Mucosa of gallbladder (tissue), 1 donor: ENCODE measurements around the gene SP2. TPM values are rescaled to one million over a fixed set of nuclear protein-coding genes. Genes with fewer than 3 reads are reported as not detected.

Experiments
- DNase-seq: peaks from one replicate; pipeline ENCODE4 v3.0.0-alpha.2; 2020; ENCODE audit warnings: low spot score
- total RNA-seq: library from RNA; stranded (reverse); gene quantifications from one replicate; pipeline ENCODE4 v1.2.1, GENCODE V29; 2021
- donor health status: DM: no; HTN: no; CAD: no.

The SP2 gene
- total RNA-seq = 17.4 TPM

DNA sequence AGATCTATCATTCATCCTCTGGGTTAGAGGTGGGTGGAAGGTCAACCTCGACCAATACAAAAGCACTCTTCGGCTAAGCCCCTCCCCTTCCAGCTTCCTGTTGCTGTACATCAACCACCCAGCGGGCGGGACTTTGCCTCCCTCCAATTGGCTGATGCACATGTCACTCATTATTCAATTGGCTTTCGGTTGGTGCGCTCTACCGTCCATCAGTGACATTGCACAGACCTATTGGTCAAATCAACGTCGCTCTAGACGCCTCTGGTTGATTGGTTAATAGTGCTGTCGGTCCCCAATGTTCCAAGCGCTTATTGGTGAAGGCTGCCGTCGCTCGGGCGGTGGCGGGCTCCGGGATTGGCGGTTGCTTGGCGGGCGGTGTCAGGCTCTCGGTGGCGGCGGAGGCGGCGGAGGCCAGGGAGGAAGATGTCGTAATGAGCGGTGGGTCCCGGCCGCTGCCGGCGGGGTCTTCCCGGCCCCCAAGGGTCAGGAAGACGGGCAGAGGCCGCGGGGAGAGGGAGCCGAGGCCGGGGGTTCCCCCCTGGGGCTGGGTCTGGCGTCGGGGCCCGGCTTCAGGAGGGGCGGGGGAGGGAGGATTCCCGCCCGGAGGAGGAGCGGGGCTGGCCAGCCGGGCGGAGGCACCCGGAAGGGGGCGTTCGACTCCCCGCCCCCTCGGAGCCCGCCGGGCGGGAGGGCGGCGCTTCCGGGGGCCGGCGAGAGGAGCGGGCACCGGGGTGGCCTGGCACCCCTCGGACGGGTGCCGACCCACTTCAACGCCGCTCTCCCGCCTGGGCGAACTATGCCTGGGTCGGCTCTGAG is at the start of gene SP2:
SP2 (plus strand) TSS at position 381 of the 816 bp plus-strand sequence; CDS start at position 432, 51 bp downstream.
- DNase-seq = peak; percentile 100

- DNase-seq = no peak
Measured at GRCh38 chr17:47846716-47847340, 49.2 kb upstream of the SP2 start.

DNA sequence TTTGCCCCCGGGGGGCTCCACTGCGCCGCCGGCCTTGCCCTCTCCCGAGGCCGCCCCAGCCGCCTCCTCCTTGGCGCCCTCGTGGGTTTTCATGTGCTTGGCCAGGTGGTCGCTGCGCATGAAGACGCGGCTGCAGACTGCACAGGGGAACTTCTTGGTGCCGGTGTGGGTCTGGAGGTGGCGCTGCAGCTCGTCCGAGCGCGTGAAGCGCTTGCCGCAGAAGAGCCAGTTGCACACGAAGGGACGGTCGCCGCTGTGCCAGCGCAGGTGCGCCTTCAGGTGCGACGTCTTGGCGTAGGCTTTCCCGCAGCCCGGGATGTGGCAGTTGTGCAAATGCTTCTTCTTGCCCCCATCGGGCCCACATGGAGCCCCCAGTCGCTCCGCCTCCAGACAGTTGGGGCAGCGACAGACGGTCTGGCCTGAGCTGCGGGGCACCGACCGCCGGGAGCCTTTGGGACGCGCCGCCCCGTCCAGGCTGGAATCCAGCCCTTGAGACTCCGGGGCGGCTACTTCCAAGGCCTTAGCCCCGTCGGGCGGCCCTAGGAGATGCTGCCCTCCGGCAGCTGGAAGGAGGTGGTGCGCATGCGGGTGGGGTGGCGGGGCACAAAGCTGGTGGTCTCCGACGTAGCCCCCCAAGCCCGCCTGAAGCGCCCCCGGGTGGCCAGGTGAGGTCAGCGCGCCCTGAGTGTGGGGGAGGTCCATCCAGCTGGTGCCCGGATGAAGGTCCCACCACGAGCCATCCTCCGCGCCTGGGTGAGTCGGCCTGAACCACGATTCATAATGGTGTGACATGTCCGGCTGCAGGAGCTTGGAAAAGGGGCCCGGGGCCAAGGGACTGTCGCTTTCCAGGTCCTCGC is 48.5 kb upstream of the SP2 start:
- no peak for DNase-seq

DNA sequence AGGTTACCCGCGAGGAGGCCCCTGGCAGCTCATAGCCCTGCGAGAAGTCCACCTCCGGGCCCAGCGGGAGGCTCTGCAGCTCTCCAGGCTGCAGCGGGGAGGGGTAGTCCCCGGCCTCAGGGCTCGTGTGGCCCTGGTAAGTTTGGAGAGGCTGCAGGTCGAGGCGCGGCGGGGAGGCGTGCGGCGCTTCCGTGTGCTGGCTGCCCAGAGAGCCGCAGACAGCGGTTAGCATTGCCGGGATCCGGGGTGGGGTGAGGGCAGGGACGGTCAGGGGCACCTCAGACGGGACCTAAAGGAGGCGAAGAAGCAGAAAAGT is 47.9 kb upstream of the SP2 start:
- DNase-seq = no peak

GRCh38 chr17:47850373-47850691 is 45.7 kb upstream of the SP2 start:
- no peak for DNase-seq

GRCh38 chr17:47850692-47851573 is 45.1 kb upstream of the SP2 start, which contains the start of gene SP6:
SP6 (minus strand) TSS chr17:47851163; CDS start chr17:47848429, 2,734 bp downstream.
- DNase-seq = peak; percentile 70

- DNase-seq = no peak
Measured at GRCh38 chr17:47851764-47852112, 44.3 kb upstream of the SP2 start.

GRCh38 chr17:47852113-47852949 is 43.7 kb upstream of the SP2 start:
- DNase-seq = no peak

GRCh38 chr17:47853616-47854015 is 42.4 kb upstream of the SP2 start:
- no peak for DNase-seq

DNA sequence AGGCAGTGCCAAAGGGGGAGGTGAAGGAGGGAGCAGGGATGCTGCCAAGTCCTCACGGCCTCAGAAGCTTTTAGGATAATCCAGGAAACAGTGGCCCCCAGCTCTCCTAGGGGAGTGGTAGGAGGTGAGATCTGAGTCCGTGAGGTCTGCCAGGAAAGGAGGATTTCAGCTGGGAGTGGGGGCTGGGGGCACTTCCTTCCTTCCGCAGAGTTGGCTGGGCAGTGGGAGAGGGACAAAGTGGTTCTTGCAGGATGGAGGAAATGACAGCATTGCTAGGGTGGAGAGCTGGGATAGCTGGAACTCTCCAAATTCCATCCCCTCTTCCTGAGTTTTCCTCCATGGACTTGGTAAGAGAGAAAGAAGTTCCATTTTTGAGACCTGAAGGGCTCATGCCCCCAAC is 40.3 kb upstream of the SP2 start:
- DNase-seq = no peak

GRCh38 chr17:47856830-47857229 is 39.2 kb upstream of the SP2 start:
- DNase-seq = no peak

- DNase-seq = no peak
Measured at GRCh38 chr17:47857551-47858455, 38.2 kb upstream of the SP2 start.

DNA sequence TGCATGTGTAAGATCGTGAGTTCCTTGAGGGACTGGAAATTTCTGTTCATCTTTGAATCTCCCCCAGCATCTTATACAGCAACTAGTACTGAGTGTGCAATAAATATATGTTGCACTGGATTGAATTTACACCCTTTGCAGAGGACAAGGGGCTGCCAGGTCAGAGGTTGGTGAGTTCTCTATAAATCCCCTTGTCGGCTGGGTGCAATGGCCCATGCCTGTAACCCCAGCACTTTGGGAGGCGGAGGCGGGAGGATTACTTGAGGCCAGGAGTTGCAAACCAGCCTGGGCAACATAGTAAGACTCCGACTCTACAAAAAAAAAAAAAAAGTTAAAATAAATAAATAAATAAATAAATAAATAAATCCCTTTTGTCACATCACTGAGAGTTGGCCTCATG is 35.6 kb upstream of the SP2 start:
- DNase-seq = no peak

DNA sequence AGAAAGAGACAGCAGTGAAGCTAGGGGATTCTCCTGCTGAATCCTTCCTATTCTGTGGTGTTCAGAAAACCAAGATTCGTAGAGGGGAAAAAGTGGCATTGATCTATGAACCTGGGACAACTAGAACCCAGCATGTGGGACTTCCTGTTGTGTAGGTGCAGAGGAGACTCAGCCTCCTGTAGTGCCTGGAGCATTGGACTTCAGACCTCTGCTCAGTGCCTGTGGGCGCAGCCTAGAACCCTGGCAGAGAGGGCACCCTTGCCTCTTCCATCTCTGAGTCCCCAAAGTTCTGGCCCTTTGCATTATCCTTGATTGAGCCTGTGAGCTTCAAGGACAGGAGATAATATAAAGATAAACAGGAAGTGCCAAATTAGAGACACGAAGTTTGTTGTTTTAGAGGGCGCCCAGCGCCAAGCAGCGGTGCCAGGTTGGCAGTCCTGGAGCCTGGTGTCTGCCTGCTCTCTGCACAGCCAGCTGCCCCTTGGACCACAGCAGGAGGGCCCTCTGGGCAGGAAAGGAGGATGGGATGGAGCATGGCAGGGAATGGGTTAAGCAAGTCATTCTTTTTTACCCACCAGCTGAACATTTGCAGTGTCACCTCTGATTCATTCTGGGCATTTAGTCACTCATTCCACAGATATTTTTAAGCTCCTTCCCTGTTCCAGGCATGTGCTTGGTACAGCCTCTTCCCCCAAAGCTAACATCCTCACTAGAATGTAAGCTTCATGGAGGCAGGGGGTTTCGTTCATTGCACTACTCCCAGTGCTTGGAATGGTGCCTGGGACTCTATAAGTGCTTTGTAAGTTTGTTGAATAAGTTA is 33.2 kb upstream of the SP2 start:
- DNase-seq = no peak

DNA sequence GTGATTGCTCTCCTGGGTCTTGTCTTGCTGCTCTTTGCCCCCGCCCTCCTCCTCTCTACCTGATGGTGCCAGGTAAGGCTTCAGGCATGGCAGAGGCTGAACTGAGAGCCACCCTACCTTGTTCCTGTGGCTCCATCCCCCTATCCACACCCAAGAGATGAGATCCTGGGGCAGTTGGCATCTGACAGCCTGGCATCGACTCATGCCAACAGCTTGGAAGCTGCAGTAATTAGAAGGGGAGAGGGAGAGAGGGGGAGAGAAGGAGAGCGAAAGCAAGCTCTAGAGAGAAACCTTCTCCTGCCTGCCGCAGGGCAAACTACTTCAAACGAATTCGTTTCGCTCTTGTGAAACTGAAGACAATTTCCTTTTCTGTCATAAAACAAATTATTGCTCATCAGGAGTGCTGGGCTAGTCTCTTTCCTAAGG is 31.2 kb upstream of the SP2 start:
- DNase-seq = no peak

DNA sequence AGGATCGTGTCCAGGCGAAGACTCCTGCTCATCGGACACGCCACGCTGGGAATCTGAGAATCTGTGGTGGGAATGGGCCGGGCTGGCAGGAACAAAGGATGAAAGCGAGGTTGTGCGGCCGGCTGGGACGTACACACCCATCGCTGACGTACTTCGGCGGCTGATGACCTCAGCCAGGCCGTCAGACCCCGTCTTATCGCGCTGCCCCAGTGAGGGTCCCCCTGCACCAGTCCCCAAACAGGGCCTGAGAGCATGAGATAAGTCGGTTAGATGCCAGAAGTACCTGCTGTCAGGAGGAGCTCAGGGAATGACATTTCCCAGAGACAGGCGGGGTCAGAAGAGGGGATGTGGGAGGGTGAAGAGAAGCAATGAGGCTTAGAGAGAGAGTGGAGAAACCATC is 29.1 kb upstream of the SP2 start:
- no peak for DNase-seq

DNA sequence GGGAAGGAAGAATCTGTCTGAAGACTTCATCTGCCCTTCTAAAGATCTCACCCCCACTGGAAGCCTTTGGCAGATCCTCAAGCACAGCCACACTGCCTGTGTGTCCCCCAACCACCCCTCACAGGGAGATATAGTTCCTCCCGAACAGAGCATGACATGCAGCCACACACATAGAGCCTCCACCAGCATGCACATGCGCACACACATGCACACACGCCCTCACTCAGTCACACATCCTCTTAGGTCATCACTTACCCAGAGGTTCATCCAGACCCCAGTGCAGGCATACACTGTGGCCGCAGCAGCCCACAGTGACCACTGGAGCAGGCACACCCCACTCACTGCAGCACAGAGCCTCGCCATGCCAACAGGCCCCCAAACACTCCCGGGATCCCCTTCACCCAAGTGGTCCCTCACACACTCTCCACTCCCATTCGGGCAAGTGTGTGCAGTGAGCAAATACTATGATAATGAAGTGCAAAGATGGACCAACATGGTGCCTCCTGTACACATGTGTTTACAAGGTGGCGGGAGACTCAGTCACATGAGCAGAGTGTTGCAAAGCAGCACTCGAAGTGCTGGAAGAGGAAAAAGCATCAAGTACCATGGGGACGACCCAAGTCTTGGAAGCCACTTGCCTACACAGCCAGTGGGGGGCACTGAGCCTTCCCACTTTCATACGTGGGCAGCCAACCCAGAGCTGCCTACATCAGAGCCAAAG is 28.1 kb upstream of the SP2 start:
- no peak for DNase-seq

DNA sequence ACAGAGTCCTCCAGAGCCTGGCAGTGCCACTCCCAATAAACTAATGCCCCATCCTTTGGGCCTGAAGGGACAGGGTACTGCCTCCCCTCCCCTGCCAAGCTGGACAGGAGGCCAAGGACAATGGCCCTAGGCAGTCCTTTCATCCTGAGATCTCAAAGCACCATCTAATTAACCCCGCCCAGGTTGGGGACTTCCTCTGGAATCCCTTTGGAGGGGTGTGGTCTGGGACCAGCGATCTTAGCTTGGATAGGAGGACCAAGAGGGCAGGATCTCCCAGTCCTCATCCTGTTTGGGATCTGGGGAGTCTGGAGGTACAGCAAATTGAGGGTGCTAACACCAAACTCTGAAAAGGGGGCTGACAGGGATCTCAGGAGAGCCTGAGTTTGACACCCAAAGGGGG is 26.9 kb upstream of the SP2 start:
- DNase-seq = no peak
